GDM1 (cell line): Measurements from ENCODE around the gene ZMYND8.

Experiments used
- DNase-seq: peaks from one replicate; lab custom pipeline; 2025; lab: John Stamatoyannopoulos, UW

The ZMYND8 gene

DNA sequence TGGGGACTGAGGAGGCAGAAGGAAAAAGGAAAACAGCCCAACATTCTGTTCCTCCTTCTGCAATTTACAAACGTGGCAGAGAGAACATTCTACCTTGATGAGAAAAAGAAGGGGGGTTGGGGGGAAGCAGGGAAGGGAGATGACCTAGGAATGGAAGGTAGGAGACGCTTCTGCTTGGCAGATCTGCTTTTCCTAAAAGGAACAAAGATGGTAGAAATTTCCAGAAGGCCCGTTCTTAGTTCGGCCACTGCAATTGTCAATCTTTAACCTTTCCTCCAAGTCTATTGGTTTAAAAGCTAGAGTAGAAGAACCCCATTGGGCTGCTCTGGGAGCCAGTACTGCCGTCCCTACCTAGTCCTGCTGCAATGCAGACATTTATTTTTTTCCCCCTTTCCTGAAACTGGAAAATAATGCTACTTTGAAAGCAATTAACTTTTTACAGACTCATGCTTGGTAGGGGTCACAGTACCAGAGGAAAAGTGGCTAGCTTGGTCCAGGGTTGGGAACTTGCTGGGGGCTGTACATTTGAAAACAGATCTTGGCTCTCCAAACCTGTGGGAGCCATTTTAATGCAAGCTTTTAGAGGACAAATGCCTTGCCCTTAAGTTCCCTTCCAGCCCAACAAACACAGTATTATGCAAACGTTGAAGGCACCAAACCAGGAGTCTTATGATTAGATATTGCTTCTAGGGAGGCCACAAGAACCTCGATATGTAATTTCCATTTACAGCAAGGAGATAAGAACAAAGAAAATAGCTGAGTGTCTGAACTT lies 2.6 kb downstream of the ZMYND8 start:
- no peak for DNase-seq

DNA sequence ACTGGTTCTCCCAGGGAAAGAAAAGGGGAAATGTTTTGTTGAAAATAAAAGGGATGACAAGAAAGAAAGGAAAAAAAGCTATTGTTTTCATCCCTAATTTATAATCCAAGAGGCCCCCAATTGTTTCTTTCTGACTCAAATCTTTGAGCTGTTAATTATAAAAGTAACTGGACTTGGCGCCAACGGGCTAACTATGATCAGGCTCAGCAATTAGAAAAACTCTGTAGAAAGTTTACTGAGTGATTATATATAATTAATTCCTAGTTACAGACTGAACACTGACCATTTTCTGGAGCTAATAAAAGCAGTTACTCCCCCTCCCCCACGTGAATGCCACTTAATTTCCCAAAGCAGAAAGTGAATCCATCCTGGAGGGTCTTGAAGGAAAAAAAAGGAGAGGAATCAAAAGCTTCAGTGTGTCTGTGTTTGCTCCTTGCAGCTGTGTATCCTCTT lies 3.2 kb downstream of the ZMYND8 start:
- DNase-seq, result no peak

DNA sequence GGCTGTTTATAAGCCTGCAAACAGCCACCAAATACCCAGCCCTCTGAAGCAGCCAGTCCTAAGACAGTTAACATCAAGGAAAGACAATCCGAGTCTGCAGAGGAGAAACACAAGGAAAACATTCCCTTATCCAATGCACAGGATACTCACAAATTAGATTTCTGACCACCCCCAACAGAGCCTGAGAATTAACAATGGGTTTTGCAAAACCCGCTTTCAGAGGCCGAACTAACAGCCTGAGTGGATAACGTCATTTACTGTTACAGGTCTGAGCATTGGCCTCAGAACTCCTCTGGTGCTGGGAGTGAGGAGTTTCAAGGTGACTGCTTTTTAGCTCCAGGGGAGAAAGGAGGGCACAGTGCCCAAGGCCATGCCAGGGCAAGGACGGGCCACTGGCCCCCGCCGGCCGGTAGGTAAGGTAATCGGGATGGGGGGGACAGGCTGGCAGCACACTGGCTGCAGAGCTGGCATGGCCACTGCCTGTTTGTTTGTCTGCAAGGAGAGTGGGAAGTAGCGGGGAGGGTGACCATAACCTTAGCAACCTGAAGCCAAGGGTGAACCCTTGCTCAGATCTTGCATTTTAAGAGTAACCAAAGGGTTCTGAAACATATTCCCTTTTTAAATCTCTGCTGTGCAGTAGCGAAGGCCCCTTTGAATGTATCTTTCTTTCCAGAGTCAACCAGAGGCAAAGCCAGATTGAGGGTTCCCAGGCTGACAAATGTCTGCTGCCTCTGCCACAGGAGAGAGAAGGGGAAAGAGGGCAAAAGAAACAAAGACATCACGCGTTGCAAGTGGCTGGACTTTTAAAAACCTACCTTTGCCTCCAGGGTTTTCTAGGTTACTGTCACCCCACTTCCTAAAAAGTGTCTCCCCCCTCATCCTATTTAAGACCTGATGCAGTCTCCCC lies 3.9 kb downstream of the ZMYND8 start:
- DNase-seq, result no peak

DNA sequence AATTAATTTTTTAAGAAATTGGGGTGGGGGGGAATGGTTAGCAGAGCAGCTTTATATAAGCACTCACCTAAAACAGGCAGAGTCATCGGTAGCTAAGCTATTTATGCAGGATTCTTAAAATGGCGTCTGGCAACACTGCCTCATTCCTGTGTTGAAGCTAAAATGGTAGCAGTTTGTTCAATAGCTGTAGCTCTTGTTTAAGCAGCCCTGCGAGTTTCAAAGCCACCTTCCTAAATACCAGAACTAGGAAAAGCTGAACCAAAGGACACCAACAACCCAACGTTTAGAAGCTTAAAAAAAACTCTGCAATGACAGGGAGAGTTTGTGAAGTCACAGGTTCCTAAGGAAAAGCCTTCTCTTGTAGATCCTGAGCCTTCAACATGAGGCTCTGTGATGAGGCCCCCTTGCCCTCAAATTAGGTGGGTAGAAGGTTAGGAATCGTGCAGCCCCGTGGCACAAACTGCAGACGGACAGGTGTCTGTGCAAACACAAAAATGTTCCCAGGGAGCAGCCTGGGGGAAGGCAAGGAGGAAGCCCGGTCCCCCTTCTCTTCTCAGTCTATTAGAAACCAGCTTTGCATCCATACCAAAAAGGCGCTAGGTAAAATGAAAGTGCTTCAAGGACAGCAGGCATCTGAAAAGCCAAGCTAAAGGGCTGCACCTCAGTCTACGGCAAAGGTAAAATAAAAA lies 4.7 kb downstream of the ZMYND8 start:
- DNase-seq, result no peak

DNA sequence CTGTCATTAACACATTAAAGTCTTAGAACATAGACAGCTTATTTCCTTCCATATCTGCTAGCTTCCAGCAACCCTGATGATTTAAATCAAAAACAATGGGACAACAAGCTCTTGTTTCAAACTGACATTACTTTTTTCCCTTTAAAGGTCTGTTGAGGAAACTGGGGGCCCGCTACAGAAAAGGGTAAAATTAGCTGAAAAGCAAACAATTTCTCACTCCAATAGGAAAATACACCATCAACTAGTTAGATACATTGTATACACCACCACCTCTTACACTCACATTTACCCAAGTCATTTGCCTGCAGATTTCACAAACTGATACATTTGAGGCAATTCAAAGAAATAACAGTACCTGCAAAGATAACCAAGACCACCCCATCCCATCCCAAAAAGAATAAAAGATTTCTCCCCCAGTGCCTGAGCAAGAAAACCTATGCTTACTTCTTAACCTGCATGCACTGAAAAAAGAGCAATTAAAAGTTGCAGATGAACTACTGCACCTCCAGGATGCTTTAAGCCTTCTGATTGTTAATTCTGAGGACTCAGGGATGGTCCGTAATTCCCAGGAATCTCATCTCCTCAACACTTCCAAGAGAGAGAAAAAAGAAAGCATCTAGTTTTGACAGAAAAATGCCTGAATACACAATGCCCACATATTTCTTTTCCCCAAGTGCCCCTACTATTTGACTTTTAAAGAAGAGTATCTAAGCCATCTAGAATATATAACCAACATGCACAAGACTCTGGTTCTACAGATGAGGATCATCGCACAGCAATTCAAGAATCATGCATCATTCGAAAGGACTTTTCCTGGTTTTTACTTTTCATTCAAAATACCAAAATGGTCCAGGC lies 5.6 kb downstream of the ZMYND8 start:
- no peak for DNase-seq

DNA sequence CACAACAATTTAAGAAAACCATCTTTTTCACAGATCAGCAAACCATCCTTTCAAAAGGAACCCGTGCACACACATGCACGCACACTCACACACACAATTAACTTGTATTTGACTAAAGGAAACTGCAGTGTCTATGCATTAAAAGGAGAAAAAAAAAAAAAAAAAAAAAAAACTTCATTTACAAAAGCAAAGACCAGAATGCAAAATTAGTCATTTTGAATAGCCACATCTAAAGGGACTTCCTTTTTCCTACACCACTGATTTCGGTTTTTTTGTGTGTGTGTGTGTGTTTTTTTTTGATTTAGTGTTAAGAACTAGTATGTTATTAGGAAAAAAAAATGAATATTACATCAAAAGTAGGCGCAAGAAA lies 6.3 kb downstream of the ZMYND8 start:
- DNase-seq, result no peak

DNA sequence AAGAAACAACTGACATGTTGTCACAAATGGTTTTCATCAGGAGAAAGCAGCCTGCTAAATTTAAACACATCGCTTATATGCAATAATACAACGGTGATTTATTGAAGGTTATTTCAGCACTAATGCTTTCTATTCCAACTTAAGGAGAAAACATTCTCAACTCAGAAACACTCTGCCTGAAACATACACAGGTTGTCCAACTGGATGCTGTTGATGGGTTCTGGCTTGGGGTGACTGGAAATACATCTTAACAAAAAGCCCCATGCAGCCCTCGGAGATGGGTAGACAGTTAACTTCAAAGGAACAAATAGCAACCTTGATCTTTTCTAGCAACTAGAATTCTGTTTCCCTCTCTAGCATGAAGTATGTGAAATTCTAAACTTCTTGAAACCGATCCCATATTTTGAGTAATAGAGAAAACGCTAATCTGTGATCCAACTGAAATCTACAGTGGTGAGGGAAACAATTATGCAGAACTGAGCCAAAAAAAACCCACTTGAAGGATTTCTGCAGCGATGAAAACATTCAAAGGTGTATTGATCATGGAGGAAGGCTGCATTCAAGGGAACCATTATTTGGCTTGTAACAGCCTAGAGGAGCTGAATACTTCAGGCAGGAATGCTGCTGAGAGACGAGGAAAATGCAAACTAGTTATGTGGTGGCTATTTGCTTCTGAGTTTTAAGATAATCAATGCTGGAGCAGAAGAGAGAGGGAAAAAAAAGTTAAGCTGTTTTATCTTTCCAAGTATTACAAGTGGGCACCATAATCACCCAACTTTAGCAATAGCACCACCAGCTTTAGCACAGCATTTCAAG lies 6.9 kb downstream of the ZMYND8 start:
- DNase-seq, result no peak

DNA sequence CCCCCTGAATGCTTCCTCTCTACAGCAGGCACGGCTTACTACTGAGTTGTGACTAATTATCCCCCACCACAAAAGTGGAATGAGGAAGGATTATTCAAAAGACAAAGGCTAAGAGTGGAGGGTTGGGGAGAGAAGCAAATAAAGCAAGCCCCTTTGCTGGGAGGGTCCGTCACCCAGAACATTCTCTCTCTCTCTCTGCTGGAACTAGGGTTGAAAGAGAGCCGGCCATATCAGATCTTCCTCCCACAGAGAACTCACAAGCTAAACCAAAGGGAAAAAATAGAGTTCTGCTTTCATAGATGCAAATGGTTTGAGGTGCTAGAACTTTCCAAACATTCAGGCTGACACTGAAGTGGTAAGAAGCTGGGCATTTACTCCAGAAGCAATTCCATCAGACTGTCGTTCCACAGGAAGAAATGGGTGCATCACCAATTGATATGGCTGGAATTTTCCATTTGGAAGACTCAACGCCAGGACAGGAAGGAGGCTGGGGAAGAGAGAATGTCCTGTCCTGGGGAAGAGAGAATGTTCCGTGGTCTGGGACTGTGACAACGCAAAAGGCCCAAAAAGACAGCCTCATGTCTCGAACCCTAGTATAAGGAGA lies 7.9 kb downstream of the ZMYND8 start:
- DNase-seq, result no peak

DNA sequence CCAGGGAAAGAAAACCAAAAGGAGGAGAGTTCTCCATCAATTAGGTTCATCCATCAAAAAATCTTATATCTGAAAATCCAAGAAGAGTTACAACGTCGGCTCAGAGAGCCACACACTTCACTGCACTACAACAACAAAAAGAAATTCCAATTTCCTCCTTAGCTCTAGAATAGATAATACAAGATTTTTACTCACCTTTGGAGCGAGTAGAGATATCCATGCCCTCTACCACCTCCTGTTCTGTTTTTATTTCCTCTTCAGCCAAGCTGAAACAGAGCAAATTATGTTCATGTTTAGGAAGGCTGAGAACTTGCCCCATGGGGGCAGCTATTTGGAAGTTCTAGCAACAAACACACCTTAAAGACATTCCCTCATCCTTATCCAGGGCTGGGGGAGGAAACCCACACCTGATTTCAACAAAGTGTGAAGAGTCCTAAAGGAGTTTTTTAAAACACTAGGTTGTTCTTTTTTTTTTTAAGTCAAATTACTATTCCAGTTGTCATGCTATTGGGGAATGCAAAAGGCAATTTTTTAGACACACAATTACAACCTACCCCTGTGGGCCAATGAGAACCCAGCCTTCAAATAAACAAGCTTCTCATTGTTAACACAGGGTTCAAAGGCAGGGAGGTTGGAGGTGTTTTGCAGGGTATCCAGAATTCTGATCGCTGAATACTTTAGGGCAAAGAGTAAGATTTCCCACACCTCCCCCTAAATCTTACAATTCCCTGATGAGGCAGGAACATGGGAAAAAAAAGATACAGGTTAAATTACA lies 8.7 kb downstream of the ZMYND8 start:
- no peak for DNase-seq

DNA sequence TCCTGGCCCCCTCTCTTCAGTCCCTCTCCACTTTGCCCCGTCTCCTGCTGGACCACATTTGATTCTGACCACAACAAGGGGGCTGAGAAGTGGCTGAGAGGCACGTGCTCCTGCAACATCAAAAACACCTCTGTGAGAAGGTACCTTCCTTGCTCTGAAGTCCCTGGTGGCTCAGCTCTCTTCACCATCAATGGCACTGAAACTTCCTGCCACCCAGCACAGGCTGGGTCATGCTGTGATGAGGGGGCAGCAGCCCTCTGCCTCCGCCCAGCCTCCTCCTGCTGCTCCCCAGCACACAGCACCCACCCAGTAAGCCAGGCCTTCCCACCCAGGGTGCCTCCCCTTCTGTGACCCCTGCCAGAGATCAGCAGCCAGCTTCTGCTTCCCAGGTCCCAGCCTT lies 10.3 kb downstream of the ZMYND8 start:
- DNase-seq, result no peak

DNA sequence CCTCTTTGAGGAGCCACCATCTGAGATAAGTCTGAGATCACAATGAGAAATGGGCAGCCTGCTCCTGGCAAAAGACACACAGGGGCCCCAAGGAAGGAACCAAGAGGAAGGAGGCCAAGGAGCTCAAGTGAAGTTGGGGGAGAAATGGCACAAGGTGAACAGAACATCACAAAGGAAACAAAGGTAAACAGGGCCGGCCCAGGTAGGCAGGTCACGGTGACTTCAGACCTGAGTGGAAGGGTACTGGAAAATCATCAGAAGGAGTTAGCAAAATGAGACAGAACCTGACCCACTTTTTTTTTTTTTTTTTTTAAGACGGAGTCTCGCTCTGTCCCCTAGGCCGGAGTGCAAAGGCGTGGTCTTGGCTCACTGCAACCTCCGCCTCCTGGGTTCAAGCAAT lies 11.3 kb downstream of the ZMYND8 start:
- no peak for DNase-seq

DNA sequence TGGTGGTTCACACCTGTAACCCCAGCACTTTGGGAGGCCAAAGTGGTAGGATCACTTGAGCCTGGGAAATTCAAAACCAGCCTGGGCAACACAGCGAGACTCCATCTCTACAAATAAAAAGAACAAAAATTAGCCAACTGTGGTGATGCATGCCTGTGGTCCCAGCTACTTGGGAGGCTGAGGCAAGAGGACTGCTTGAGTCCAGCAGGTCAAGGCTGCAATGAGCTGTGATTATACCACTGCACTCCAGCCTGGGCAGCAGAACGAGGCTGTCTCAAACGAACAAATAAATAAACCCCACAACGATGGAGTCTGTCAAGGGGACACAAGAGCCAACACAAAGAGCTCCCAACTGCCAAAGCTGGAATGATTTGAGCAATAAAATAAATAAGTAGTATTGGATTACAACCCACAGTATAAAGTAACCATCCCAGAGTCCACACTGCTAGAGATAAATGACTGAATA lies 13.5 kb downstream of the ZMYND8 start:
- DNase-seq, result no peak

DNA sequence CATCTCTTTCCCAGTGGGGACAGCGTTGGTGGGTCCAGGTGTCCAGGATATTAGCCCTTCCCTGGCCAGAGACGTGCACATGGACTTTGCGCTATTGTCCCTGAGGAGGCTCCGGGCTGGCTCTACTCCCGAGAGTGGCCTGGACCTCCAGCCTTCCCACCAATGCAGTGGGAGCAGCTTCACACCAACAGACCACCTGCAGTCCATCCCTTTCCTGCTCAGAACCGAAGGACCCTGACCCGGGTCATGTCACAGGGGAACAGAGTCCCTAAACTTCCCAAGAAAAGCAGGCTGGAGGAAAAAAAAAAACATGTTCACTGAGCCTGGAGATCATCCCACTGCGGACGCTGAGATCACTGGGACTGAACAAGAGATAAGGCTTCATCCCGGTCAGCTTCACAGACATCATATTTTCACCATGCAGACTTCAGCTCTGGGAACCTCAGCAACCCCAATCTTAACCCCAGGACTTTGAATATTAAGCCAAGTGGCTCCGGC lies 18.3 kb downstream of the ZMYND8 start:
- no peak for DNase-seq

DNA sequence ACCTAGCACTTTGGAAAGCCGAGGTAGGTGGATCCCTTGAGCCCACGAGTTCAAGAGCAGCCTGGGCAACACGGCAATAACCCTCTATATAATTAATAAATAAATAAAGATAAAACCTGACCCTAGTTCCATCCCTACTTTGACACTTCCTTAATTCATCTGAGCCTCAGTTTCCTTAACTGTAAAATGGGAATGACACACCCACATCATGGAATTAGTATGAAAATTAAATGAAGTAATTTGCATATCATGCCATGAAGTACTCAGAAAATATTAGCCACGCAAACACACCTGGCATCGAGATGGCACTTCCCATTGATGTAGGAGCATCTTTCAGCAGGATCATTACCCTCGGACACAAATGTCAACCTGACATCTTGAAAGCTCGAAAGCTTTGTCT lies 19.1 kb downstream of the ZMYND8 start:
- DNase-seq, result no peak

DNA sequence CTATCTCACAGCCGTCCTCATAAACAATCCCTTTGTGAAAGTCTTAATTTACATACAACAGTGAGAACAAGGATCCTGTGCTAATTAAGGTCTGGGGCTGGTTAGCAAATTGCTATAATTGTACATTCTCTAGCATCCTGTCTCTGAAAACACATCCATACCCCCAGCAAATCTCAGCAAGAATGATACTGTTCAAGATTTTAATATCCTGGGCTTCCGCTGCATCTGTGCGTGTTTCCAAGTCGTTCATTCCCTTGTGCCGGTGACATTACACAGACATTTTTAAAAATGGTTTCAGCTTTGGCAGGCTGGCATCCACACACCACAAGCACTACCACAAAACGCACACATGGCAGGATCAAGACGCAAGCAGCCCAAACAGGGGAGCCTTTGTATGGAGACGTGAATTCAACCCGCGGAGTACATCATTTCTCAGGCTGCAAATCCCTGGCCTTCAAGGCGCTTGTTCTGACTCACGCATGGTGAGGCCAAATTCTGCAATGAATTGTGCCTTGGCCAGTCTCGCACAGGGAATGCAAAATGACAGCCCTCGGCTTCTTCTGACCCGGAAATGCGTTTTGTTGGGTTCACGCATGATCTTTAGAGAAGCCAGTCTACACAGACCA lies 20.3 kb downstream of the ZMYND8 start:
- DNase-seq, result no peak

DNA sequence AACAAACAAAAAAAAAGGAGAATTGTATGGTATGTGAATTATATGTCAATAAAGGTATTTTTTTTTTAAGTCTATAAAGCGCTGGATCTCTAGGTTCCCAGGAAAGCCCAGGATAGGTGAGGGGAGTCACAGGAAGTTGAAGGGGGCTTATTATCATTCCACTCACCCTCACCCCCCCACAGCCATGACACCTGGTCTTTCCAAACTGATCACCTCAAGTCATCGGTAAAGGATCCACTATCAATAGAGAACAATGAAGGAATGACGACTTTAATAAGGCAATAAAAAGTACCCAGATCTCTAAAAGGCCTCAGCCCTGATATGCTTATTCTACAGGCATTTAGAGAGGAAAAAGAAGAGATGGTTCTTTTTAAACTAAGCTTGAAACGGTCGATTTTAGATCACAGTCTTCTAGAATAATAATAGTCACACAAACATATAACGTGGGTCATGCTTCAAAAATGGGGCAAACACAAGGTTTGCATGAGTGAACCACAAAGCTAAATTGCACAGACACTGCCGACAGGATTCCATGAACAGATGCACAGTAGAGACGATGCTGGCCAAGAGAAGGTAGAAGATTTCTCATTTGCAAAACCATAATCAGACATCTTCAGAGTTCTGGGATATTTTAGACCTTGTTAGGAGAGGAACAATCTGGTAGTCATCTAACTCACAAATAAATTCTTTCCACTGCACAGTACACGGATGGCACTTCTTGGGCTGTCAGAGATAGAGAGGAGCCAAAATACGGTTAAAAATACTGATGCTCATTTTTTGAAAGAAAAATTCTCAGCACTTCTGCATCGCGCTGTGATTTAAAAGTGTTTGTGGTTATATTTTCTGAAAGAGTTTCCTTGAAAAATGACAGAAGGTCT lies 21.0 kb downstream of the ZMYND8 start:
- no peak for DNase-seq

DNA sequence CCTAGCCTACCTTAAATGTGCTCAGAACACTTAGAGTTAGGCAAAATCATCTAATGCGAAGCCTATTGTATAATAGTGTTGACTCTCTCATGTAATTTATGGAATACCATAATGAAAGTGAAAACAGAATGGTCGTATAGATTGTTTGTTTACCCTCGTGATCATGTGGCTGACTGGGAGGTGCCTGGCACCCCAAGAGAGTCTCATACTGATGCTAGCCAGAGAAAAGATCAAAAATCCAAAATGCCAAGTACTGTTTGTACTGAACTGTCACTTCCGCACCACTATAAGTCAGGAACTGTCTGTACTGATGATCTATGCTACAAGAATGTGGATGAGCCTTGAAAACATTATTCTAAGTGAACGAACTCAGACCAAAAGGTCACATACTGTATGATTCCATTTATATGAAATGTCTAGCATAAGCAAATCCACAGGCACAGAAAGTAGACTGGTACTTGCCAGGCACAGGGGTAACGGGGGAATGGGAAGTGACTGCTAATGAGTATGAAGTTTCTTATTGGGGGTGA lies 22.4 kb downstream of the ZMYND8 start:
- DNase-seq, result no peak
